Measurements from ENCODE around the gene RPS6KA3.

Gene RPS6KA3

DNA sequence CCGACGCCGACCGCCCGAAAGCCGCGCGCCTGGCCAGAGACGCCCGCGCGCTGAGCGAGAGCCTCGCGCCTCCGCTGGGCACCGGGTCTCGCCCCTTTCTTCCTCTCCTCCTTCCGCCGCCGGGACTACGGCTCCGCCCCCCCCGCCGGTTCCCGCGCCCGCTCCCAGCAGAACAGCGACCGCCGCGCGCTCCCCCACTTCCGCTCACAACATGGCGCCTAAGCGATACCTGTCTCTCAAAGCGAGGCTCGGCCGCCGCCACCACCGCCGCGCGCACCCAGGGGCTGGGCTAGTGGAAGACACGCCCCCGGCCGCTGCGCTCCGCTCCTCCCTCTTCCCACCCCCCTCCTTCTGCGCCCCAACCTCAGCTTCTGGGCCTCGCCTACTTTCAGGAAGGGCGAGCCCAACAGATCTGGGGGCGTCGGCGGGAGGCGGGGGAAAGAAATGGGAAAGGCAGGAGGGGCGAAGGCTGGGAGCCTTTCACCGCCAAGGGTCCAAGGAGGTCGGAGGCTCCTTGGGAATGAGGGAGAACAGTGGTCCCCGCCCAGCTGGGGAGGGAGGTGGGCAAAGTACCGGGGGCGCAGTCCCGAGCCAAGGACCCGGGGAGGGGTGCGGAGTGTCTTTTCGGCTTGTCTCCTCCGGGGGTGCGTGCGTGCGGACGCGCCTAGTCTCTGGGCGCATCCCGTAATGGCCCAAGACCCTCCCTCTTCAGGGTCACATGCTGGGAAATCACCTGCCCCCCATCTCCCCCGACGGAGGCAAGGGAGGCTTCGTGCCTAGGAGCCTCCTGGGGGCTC, at the start of gene RPS6KA3:
TSS of gene RPS6KA3 (minus strand) at position 100 of the 797 bp plus-strand sequence. CDS start 277 bp downstream, outside the sequence.
- peak; percentile 91 for DNase-seq
- H3K4me1 Mint-ChIP-seq (ENCODE audit: low read depth): peaks cover 18% of the 10 kb centered on the region
- H3K4me3 Mint-ChIP-seq: peak within 1 kb of the TSS; percentile 85
- H3K36me3 Mint-ChIP-seq (ENCODE audit: low read depth): peaks cover 10% of the 10 kb centered on the region
- no peaks in the 10 kb centered on the region for H3K9me3 Mint-ChIP-seq
- peaks cover 12% of the 10 kb centered on the region for H3K27me3 Mint-ChIP-seq
- peak within 1 kb of the TSS; percentile 97 for H3K27ac Mint-ChIP-seq

DNA sequence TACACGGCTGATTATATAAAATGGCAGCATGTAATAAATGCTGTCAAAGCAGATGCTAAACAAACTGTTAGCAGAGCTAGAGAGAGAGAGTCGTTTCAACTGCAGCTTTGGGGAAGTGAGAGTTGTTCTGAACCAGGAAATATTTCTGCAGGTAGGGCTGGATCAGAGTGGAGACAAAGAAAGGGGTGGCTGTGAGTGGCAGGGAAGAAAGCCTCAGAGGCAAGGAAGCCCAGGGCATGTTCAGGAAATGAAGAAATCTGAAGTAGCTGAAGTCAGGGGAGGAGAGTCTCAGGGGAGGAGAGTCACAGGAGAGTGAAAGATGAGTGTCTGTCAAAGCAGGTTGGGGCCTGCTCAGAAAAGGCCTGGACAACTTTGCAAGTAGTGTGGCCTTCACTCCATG, 48.4 kb upstream of the RPS6KA3 start:
- H3K9me3 Mint-ChIP-seq: no peaks in the 10 kb centered on the region
- peaks cover 5% of the 10 kb centered on the region for H3K27me3 Mint-ChIP-seq
- no peak overlapping the region for H3K4me3 Mint-ChIP-seq
- peaks cover 8% of the 10 kb centered on the region for H3K4me1 Mint-ChIP-seq (ENCODE audit: low read depth)
- DNase-seq: no peak
- no peaks in the 10 kb centered on the region for H3K36me3 Mint-ChIP-seq (ENCODE audit: low read depth)
- no peak overlapping the region for H3K27ac Mint-ChIP-seq

DNA sequence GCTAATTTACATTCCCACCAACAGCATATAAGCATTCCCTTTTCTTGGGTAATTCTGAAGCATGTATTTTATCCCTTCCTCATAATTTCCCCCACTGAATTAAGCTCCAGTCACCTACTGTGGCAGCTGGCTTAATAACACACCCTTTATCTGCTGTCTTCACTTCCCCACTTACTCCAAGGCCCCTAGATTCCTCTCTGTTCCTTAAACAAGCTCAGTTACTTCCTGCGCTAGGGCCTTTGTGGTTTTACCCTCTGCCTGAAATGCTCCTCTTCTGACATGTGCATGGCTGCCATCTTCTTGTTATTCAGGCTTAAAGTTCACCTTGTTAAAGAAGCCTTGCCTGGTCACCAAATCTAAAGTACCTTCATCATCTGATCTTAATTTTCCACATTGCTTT, 47.2 kb upstream of the RPS6KA3 start:
- H3K9me3 Mint-ChIP-seq: no peaks in the 10 kb centered on the region
- peaks cover 8% of the 10 kb centered on the region for H3K4me1 Mint-ChIP-seq (ENCODE audit: low read depth)
- H3K27ac Mint-ChIP-seq: no peak overlapping the region
- H3K27me3 Mint-ChIP-seq: peaks cover 5% of the 10 kb centered on the region
- H3K4me3 Mint-ChIP-seq: no peak overlapping the region
- H3K36me3 Mint-ChIP-seq (ENCODE audit: low read depth): no peaks in the 10 kb centered on the region
- DNase-seq: no peak

- Mint-ChIP-seq H3K4me1 (ENCODE audit: low read depth) (peaks cover 8% of the 10 kb centered on the region), H3K4me3 (no peak overlapping the region), H3K27me3 (peaks cover 8% of the 10 kb centered on the region), H3K27ac (no peak overlapping the region), H3K36me3 (ENCODE audit: low read depth) (no peaks in the 10 kb centered on the region), H3K9me3 (no peaks in the 10 kb centered on the region)
- DNase-seq: no peak
Measured at GRCh38 chrX:20312018-20312417, 45.3 kb upstream of the RPS6KA3 start.

- H3K9me3 Mint-ChIP-seq: no peaks in the 10 kb centered on the region
- no peaks in the 10 kb centered on the region for H3K36me3 Mint-ChIP-seq (ENCODE audit: low read depth)
- H3K27me3 Mint-ChIP-seq: peaks cover 13% of the 10 kb centered on the region
Measured at GRCh38 chrX:20311505-20311904, 44.8 kb upstream of the RPS6KA3 start.

GRCh38 chrX:20309806-20310205, 43.1 kb upstream of the RPS6KA3 start:
- H3K4me3 Mint-ChIP-seq: no peak overlapping the region
- DNase-seq: no peak
- H3K27me3 Mint-ChIP-seq: peaks cover 13% of the 10 kb centered on the region
- H3K36me3 Mint-ChIP-seq (ENCODE audit: low read depth): no peaks in the 10 kb centered on the region
- no peak overlapping the region for H3K27ac Mint-ChIP-seq
- no peaks in the 10 kb centered on the region for H3K9me3 Mint-ChIP-seq
- no peaks in the 10 kb centered on the region for H3K4me1 Mint-ChIP-seq (ENCODE audit: low read depth)

More at GRCh38 chrX:20311505-20311904, 44.8 kb upstream of the RPS6KA3 start:
- Mint-ChIP-seq H3K4me3 (no peak overlapping the region), H3K27ac (no peak overlapping the region), H3K4me1 (ENCODE audit: low read depth) (peaks cover 8% of the 10 kb centered on the region)
- DNase-seq: no peak

DNA sequence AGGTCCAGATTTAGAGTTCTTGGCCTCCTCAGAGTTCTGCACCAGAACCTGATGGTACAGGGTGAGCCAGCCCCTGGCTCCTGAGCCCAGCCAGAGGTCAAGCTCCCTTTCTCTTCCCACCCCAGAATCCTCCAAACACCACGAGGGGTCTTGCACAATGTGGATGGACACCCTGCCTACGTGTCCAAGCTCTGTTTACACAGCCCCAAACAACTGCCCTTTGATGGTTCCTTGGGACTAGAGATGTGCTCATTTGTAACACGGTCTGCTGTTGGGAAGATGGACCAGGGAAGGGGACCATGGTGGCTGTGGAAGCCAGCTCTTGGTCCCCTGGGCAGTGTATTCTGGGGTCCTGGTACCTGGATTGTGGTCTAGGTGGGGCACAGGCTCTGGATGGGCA, 40.0 kb upstream of the RPS6KA3 start:
- no peak overlapping the region for H3K4me3 Mint-ChIP-seq
- H3K27ac Mint-ChIP-seq: no peak overlapping the region
- peaks cover 13% of the 10 kb centered on the region for H3K27me3 Mint-ChIP-seq
- H3K9me3 Mint-ChIP-seq: no peaks in the 10 kb centered on the region
- no peaks in the 10 kb centered on the region for H3K4me1 Mint-ChIP-seq (ENCODE audit: low read depth)
- DNase-seq: no peak
- no peaks in the 10 kb centered on the region for H3K36me3 Mint-ChIP-seq (ENCODE audit: low read depth)

GRCh38 chrX:20300822-20301221, 34.1 kb upstream of the RPS6KA3 start:
- no peak overlapping the region for H3K4me3 Mint-ChIP-seq
- H3K27me3 Mint-ChIP-seq: peaks cover 10% of the 10 kb centered on the region
- H3K9me3 Mint-ChIP-seq: no peaks in the 10 kb centered on the region
- no peak overlapping the region for H3K27ac Mint-ChIP-seq
- H3K4me1 Mint-ChIP-seq (ENCODE audit: low read depth): no peaks in the 10 kb centered on the region
- H3K36me3 Mint-ChIP-seq (ENCODE audit: low read depth): no peaks in the 10 kb centered on the region
- no peak for DNase-seq

DNA sequence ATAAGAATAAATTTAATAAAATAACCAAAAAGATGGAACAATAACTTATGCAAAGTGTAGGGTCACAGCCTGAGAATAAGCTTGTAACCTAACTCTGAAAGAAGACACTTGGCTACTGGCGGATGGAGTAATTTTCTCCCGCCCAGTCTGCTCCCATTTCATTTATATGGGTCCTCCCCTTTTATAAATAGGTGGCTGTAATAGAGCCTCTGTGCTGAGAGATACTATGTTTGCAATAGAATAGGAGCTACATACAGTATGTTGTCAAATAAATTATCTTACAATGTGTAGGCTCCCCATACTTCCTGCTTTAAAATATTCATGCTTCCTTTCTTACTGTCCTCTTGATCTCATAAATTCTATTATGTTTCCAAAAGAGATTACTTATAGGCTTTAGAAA, 28.2 kb upstream of the RPS6KA3 start:
- Mint-ChIP-seq H3K4me3 (no peak overlapping the region), H3K4me1 (ENCODE audit: low read depth) (no peaks in the 10 kb centered on the region), H3K36me3 (ENCODE audit: low read depth) (no peaks in the 10 kb centered on the region), H3K27ac (no peak overlapping the region), H3K9me3 (no peaks in the 10 kb centered on the region), H3K27me3 (peaks cover 14% of the 10 kb centered on the region)
- no peak for DNase-seq

- no peak overlapping the region for H3K27ac Mint-ChIP-seq
- no peak overlapping the region for H3K4me3 Mint-ChIP-seq
- H3K9me3 Mint-ChIP-seq: no peaks in the 10 kb centered on the region
- DNase-seq: no peak
- H3K27me3 Mint-ChIP-seq: peaks cover 17% of the 10 kb centered on the region
- H3K4me1 Mint-ChIP-seq (ENCODE audit: low read depth): no peaks in the 10 kb centered on the region
- no peaks in the 10 kb centered on the region for H3K36me3 Mint-ChIP-seq (ENCODE audit: low read depth)
Measured at GRCh38 chrX:20294284-20294683, 27.6 kb upstream of the RPS6KA3 start.

DNA sequence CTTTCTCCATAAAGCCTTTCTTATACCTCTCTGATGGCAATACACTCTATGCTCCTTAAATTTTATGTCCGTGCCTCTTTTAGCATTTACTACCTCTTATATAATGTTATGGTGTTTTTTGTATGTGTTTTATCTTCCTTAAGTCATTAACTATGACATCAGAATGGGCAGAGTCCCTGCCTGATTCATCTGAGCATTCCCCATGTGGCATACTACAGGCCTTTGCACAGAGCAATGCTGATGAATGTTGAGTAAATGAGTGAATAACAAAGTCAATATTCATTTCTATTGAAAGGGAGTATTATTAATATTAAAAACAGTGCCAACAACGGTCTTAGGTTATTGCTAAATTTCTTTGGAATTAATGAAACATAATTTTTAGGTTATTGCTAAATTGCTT, 18.8 kb upstream of the RPS6KA3 start:
- peaks cover 13% of the 10 kb centered on the region for H3K27me3 Mint-ChIP-seq
- H3K9me3 Mint-ChIP-seq: no peaks in the 10 kb centered on the region
- H3K36me3 Mint-ChIP-seq (ENCODE audit: low read depth): no peaks in the 10 kb centered on the region
- H3K27ac Mint-ChIP-seq: no peak overlapping the region
- no peaks in the 10 kb centered on the region for H3K4me1 Mint-ChIP-seq (ENCODE audit: low read depth)
- no peak overlapping the region for H3K4me3 Mint-ChIP-seq
- DNase-seq: no peak

DNA sequence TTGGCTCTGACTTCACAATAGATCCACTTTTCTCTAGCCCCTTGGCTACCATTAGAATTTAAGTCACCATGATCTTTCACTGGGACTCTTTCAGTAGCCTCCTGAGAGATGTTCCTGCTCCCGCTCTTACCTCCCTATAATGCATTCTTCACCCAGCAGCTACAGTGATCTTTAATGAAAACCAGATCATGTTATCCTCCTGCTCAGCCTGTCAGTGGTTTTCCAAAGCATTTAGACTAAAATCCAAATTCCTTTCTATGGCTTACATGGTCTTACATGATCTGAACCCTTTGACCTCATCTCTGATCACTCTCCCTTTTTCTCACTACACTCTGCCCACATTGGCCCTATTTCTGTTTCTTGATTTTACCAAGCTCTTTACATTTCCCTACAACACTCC, 18.3 kb upstream of the RPS6KA3 start:
- DNase-seq: no peak
- no peak overlapping the region for H3K27ac Mint-ChIP-seq

DNA sequence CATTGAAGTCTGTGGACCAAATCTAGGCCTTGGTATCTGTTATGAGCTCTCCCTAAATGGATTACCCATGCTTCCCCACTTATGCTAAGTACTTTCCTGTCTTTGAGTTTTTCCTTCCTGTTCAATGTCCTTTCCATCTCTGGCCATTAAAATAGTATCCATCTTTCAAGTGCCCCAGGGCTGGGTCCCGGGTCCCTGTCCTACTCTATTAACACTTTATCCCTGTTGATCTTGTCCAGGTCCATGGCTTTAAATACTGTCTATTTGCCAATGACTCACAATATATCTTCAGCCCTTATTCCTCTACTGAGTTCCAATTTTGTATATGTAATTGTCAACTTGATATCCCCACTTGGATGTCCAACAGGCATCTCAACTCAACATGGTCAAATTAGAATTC, 17.7 kb upstream of the RPS6KA3 start:
- Mint-ChIP-seq H3K4me3 (no peak overlapping the region), H3K27ac (no peak overlapping the region)

More for the DNA sequence above, 18.3 kb upstream of the RPS6KA3 start:
- Mint-ChIP-seq H3K4me3 (no peak overlapping the region), H3K4me1 (ENCODE audit: low read depth) (no peaks in the 10 kb centered on the region), H3K27me3 (peaks cover 13% of the 10 kb centered on the region), H3K36me3 (ENCODE audit: low read depth) (no peaks in the 10 kb centered on the region), H3K9me3 (no peaks in the 10 kb centered on the region)

DNA sequence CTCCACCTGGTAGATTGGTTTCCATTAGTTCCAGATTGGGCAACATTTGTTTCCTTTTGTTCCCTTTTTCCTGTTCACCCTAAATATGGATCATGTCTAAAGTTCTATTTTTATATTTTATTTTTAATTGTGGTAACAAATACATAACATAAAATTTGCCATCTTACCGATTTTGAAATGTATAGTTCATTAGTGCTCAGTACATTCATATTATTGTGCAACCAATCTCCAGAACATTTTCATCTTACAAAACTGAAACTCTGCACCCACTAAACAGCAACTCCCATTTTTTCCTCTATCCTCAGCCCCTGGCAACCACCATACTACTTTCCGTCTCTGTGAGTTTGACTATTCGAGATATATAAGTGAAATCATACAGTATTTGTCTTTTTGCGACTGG, 14.2 kb upstream of the RPS6KA3 start:
- Mint-ChIP-seq H3K4me1 (ENCODE audit: low read depth) (no peaks in the 10 kb centered on the region), H3K27me3 (peaks cover 13% of the 10 kb centered on the region), H3K4me3 (no peak overlapping the region), H3K9me3 (no peaks in the 10 kb centered on the region), H3K36me3 (ENCODE audit: low read depth) (no peaks in the 10 kb centered on the region), H3K27ac (no peak overlapping the region)
- no peak for DNase-seq

More for the DNA sequence above, 17.7 kb upstream of the RPS6KA3 start:
- H3K4me1 Mint-ChIP-seq (ENCODE audit: low read depth): no peaks in the 10 kb centered on the region
- peaks cover 10% of the 10 kb centered on the region for H3K27me3 Mint-ChIP-seq
- no peak for DNase-seq
- no peaks in the 10 kb centered on the region for H3K9me3 Mint-ChIP-seq
- no peaks in the 10 kb centered on the region for H3K36me3 Mint-ChIP-seq (ENCODE audit: low read depth)

- Mint-ChIP-seq H3K27me3 (peaks cover 22% of the 10 kb centered on the region), H3K4me1 (ENCODE audit: low read depth) (no peaks in the 10 kb centered on the region), H3K27ac (no peak overlapping the region), H3K9me3 (no peaks in the 10 kb centered on the region), H3K4me3 (no peak overlapping the region), H3K36me3 (ENCODE audit: low read depth) (no peaks in the 10 kb centered on the region)
- DNase-seq: no peak
Measured at GRCh38 chrX:20274121-20274520, 7.4 kb upstream of the RPS6KA3 start.
